A549 treated with GW870086 at 1 μM for 4 hours (cell line): Measurements from ENCODE around the gene WBP11. TPM values are rescaled to one million over a fixed set of nuclear protein-coding genes. Genes with fewer than 3 reads are reported as not detected.

ENCODE experiments used
- total RNA-seq: library from RNA; stranded (reverse); fragments of 200-300 nt; extraction: Qiagen RNA extraction; gene quantifications from 5 replicates; pipeline ENCODE4 v1.2.3, GENCODE V29; 2022; ENCODE audit warnings: low read depth

Gene WBP11
- 45.2 to 49.2 TPM (median 48.1 TPM) in 5 replicates for total RNA-seq

DNA sequence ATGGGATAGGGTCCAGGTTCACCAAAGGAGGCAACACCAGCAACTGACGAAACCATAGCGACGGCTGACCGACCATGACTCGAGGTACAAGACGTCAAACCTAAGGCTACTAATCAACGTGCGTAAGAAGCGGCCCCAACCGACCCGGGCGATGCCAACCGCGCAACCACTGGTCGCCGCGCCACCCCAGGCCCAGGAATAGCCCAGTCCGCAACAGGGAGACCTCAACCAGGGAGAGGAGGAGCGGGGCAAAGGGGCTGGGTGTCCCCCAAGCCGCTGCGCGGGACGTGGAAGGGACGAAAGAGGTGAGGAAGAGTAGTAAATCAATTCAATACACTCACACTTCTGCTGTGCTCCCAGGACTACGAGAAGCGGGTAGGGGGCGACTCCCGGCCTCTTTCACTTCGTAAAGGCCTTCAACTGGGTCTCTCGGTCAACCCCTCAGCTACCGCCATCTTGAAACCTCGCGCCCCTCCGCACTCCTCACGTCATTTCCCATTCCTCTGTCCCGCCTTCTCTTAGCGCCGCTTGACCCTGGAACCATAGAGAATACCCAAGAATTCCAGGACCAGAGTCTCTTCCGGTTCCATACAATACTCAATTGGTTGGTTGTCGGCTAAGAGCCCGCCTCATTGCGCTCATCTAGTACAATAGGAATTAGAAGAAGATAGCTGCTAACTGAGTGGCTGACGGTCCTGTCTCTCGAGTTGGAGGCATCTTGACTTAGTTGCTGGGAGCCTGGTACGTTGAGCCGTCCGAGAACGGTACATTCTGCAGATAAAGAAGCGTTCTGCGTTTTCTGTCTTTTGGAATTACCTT lies at the start of gene WBP11, which contains the start of gene C12orf60:
Gene WBP11, minus strand, starts transcription at position 468 of the 819 bp plus-strand sequence. CDS start 2,095 bp downstream, outside the sequence.
Gene C12orf60, plus strand, starts transcription at position 660 of the 819 bp plus-strand sequence. CDS start 19,266 bp downstream, outside the sequence.

GRCh38 chr12:14843425-14843887 lies 40.2 kb upstream of the WBP11 start, which contains the start of gene ART4:
ART4 (minus strand) TSS chr12:14843526; CDS start chr12:14843113, 413 bp downstream.

GRCh38 chr12:14814014-14814413 lies 10.7 kb upstream of the WBP11 start, which contains the start of gene SMCO3:
SMCO3 (minus strand) TSS chr12:14814182; CDS start chr12:14806680, 7,502 bp downstream.

Other genes starting within 250 kb of the WBP11 start
- gene PLBD1, start 235.6 kb downstream of the WBP11 start, total RNA-seq: 3.8 to 6.3 TPM (median 5.6 TPM) in 5 replicates
- gene GUCY2C, start 106.9 kb downstream of the WBP11 start, total RNA-seq: 0.03 TPM in 1 of 5 replicates, not detected in the others
- 1.5 to 2.4 TPM (median 1.8 TPM) in 5 replicates for gene C12orf60, start 192 bp upstream of the WBP11 start, total RNA-seq
- 0.06 TPM in 1 of 5 replicates, not detected in the others for gene SMCO3, start 10.7 kb upstream of the WBP11 start, total RNA-seq
- gene ART4, start 40.0 kb upstream of the WBP11 start, total RNA-seq: not detected in 5 replicates
- not detected in 5 replicates for gene MGP, start 82.4 kb upstream of the WBP11 start, total RNA-seq
- not detected in 5 replicates for gene ERP27, start 135.1 kb upstream of the WBP11 start, total RNA-seq
- gene ARHGDIB, start 158.1 kb upstream of the WBP11 start, total RNA-seq: 1.1 to 1.5 TPM (median 1.3 TPM) in 5 replicates
- gene PDE6H, start 169.6 kb upstream of the WBP11 start, total RNA-seq: not detected in 5 replicates